Measurements from ENCODE around the gene KCNK10. TPM values are rescaled to one million over a fixed set of nuclear protein-coding genes. Genes with fewer than 3 reads are reported as not detected.

KCNK10 gene
- polyA plus RNA-seq, 2 of the 4 experiments (the other 2 are of a cell fraction) = not detected

- Histone ChIP-seq H3K27ac (no peak overlapping the region), H3K4me2 (no peak overlapping the region), H3K4me3 (no peak overlapping the region), H3K4me1 (no peaks in the 10 kb centered on the region), H3K9me3 (no peaks in the 10 kb centered on the region)
- no peak for DNase-seq (ENCODE audit: low read depth in 1 of 2, low spot score in 1 of 2)
- ATAC-seq = no peak
- 43% methylated on average over 4 of the region's 4 CpGs for WGBS (ENCODE audit: missing lambda C conversion rate)
- ChIA-PET CTCF (interaction anchor here (0.7 to 1.7 kb wide), 2 partner anchors 37 to 71 kb away, joined by 3 to 6 read pairs; no protein-coding TSS in a partner anchor), POLR2A (no interaction called here)
- FAIRE-seq = no peak
- TF ChIP-seq PHF8 (IDR thresholded peaks at IDR 0.05; ENCODE audit: borderline replicate concordance, low read depth) (no peak), KDM1A (IDR thresholded peaks at IDR 0.05; ENCODE audit: low read depth) (no peak), REST (IDR thresholded peaks at IDR 0.05) (no peak), ELK1 (IDR thresholded peaks at IDR 0.05; ENCODE audit: low read depth, low read length) (no peak)
Measured at GRCh38 chr14:88227693-88228092, 95.4 kb downstream of the KCNK10 start.

GRCh38 chr14:88225721-88226120 lies 97.3 kb downstream of the KCNK10 start:
- Histone ChIP-seq H3K27ac (no peak overlapping the region), H3K4me2 (no peak overlapping the region), H3K4me3 (no peak overlapping the region), H3K9me3 (no peaks in the 10 kb centered on the region), H3K4me1 (no peaks in the 10 kb centered on the region)
- FAIRE-seq (no peak), DNase-seq (ENCODE audit: low read depth in 1 of 2, low spot score in 1 of 2) (no peak), ATAC-seq (no peak)
- ChIA-PET POLR2A (no interaction called here), CTCF (interaction anchor here (0.6 to 0.7 kb wide), 2 partner anchors 19 to 1899 kb away, joined by 3 to 4 read pairs; no protein-coding TSS in a partner anchor)
- 0% methylated on average over 3 of the region's 3 CpGs for WGBS (ENCODE audit: missing lambda C conversion rate)
- TF ChIP-seq FOXS1 (CRISPR knock-in tag; IDR thresholded peaks at IDR 0.05) (no peak), HES2 (IDR thresholded peaks at IDR 0.05) (no peak), NPAS2 (CRISPR knock-in tag; IDR thresholded peaks at IDR 0.05; ENCODE audit: borderline replicate concordance) (no peak), PBX3 (IDR thresholded peaks at IDR 0.05) (no peak), RNF2 (IDR thresholded peaks at IDR 0.05; ENCODE audit: borderline replicate concordance, low read depth) (no peak)

- POLR2A ChIA-PET = no interaction called here
- FAIRE-seq (no peak), DNase-seq (ENCODE audit: low read depth in 1 of 2, low spot score in 1 of 2) (no peak), ATAC-seq (no peak)
- no peaks in the 10 kb centered on the region for H3K4me1 ChIP-seq
- H3K4me3 ChIP-seq = no peak overlapping the region
- CTCF ChIA-PET = no interaction called here
- TF ChIP-seq BCL3 (IDR thresholded peaks at IDR 0.05) (no peak), NFE2L2 (conservative IDR thresholded peaks at IDR 0.05; ENCODE audit: low read length) (no peak), HDAC2 (IDR thresholded peaks at IDR 0.05) (no peak), ATOH8 (CRISPR knock-in tag; IDR thresholded peaks at IDR 0.05; ENCODE audit: low read depth) (no peak), KDM5A (IDR thresholded peaks at IDR 0.05) (no peak), ESRRA (IDR thresholded peaks at IDR 0.05; ENCODE audit: borderline replicate concordance, low read length) (no peak), CHD2 (IDR thresholded peaks at IDR 0.05; ENCODE audit: low read length, partially characterized antibody) (no peak), CTCF (IDR thresholded peaks at IDR 0.05) (no peak), RFX5 (IDR thresholded peaks at IDR 0.05) (no peak), HES2 (IDR thresholded peaks at IDR 0.05) (no peak), TFCP2L1 (CRISPR knock-in tag; IDR thresholded peaks at IDR 0.05) (no peak), PBX3 (IDR thresholded peaks at IDR 0.05) (no peak)
- H3K27ac ChIP-seq = no peak overlapping the region
- no peak overlapping the region for H3K4me2 ChIP-seq
- 54% methylated on average over 9 of the region's 9 CpGs for WGBS (ENCODE audit: missing lambda C conversion rate)
- no peaks in the 10 kb centered on the region for H3K9me3 ChIP-seq
Measured at GRCh38 chr14:88218119-88218915, 104.8 kb downstream of the KCNK10 start.
